ACC112 (cell line): ENCODE measurements around the gene UBXN11.
"Not testable (repeated sequence)": the region's sequence is repeated elsewhere in the genome, so short reads cannot be mapped to it uniquely, and the experiment has no call there.

Experiments
- H2AFZ ChIP-seq: fragments of 200-600 bp; sonication (generic); one replicate; pipeline ENCODE4 v1.6.0; 2017; ENCODE audit warnings: antibody characterized with exemption, low read length; ENCODE audit not compliant: unreplicated experiment
- H3K27ac ChIP-seq: fragments of 200-600 bp; sonication (generic); 2 replicates; pipeline ENCODE4 v1.5.1; 2014; ENCODE audit warnings: low read depth, mild to moderate bottlenecking, antibody characterized with exemption, low read length, moderate library complexity
- H3K27me3 ChIP-seq: fragments of 200-600 bp; sonication (generic); 2 replicates; pipeline ENCODE4 v1.6.1; 2014; ENCODE audit warnings: mild to moderate bottlenecking, antibody characterized with exemption, low read length, moderate library complexity, mixed read lengths; ENCODE audit not compliant: insufficient read depth
- H3K36me3 ChIP-seq: fragments of 200-600 bp; sonication (generic); 2 replicates; pipeline ENCODE4 v1.6.1; 2016; ENCODE audit warnings: mild to moderate bottlenecking, antibody characterized with exemption, low read length, moderate library complexity, mixed read lengths; ENCODE audit not compliant: insufficient read depth
- H3K4me1 ChIP-seq: fragments of 200-600 bp; sonication (generic); one replicate; pipeline ENCODE4 v1.6.1; 2016; ENCODE audit warnings: low read length, mixed read lengths; ENCODE audit not compliant: insufficient read depth, unreplicated experiment, control insufficient read depth
- H3K4me3 ChIP-seq: fragments of 200-600 bp; sonication (generic); 2 replicates; pipeline ENCODE4 v1.5.1; 2014; ENCODE audit warnings: mild to moderate bottlenecking, low read depth, low read length
- H3K79me2 ChIP-seq: fragments of 200-600 bp; sonication (generic); one replicate; pipeline ENCODE4 v1.6.0; 2016; ENCODE audit warnings: low read length; ENCODE audit not compliant: control insufficient read depth, unreplicated experiment, insufficient read depth

Gene UBXN11

GRCh38 chr1:26318338-26319064 lies 12.1 kb upstream of the UBXN11 start:
- Histone ChIP-seq H2AFZ (no peak overlapping the region), H3K4me3 (no peak overlapping the region), H3K4me1 (peaks cover 12% of the 10 kb centered on the region)

DNA sequence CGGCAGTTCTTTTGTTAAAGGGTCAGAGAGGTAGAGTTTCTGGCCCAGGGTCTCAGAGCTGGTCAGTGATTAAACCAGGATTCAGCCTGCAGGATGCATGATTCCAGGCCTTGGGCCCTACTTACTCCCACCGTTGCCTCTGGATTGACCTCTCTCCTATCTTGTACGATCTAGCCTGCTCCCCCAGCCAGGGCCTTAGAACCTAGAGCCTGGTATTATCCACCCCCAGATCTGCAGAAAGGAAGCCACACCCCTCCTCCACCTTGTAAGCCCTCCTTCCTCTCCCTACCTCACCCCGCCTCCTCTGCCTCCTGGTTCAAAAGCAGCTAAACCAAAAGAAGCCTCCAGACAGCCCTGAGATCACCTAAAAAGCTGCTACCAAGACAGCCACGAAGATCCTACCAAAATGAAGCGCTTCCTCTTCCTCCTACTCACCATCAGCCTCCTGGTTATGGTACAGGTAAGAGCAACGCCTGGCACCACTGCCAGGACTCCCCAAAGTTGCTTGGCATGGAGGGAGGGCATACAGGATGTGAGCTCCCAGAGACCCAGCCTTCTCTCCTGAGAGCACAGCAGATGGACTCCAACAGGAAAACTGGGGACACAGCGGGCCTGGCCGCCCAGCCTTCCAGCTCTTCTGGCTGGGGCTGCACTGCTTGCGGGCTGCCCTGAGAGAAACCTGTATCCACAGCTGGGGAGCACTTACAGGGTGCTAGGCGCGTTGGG lies 11.3 kb upstream of the UBXN11 start, which contains the start of gene CD52:
TSS of gene CD52 (plus strand) at position 347 of the 726 bp plus-strand sequence. CDS start at position 407, 60 bp downstream.
- Histone ChIP-seq H3K79me2 (no peaks in the 10 kb centered on the region), H3K27ac (no peak within 1 kb of the TSS), H3K4me1 (peaks cover 12% of the 10 kb centered on the region), H3K36me3 (no peaks in the 10 kb centered on the region), H3K4me3 (no peak within 1 kb of the TSS), H3K27me3 (no peaks in the 10 kb centered on the region), H2AFZ (no peak within 1 kb of the TSS)

More at GRCh38 chr1:26318338-26319064, 12.1 kb upstream of the UBXN11 start:
- H3K27ac ChIP-seq: no peak overlapping the region
- H3K79me2 ChIP-seq: no peaks in the 10 kb centered on the region
- no peaks in the 10 kb centered on the region for H3K36me3 ChIP-seq
- H3K27me3 ChIP-seq: no peaks in the 10 kb centered on the region

DNA sequence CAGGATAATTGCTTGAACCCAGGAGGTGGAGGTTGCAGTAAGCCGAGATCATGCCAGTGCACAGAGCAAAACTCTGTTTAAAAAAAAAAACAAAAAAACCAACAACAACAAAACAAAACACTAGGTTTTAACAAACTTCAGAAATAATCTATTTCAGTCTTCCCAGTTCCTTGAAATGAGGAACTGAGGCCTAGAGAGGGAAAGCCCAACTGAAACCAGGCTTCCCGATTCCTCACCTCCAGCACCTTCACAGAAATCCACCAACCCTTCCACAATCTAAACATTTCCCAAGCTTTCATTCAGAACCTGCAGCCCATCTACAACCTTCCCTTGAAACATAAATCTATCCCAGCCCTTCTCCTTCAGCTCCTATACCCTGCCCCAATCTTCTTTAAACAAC lies 10.7 kb upstream of the UBXN11 start:
- Histone ChIP-seq H3K4me3 (no peak overlapping the region), H3K79me2 (no peaks in the 10 kb centered on the region), H3K27ac (no peak overlapping the region)

DNA sequence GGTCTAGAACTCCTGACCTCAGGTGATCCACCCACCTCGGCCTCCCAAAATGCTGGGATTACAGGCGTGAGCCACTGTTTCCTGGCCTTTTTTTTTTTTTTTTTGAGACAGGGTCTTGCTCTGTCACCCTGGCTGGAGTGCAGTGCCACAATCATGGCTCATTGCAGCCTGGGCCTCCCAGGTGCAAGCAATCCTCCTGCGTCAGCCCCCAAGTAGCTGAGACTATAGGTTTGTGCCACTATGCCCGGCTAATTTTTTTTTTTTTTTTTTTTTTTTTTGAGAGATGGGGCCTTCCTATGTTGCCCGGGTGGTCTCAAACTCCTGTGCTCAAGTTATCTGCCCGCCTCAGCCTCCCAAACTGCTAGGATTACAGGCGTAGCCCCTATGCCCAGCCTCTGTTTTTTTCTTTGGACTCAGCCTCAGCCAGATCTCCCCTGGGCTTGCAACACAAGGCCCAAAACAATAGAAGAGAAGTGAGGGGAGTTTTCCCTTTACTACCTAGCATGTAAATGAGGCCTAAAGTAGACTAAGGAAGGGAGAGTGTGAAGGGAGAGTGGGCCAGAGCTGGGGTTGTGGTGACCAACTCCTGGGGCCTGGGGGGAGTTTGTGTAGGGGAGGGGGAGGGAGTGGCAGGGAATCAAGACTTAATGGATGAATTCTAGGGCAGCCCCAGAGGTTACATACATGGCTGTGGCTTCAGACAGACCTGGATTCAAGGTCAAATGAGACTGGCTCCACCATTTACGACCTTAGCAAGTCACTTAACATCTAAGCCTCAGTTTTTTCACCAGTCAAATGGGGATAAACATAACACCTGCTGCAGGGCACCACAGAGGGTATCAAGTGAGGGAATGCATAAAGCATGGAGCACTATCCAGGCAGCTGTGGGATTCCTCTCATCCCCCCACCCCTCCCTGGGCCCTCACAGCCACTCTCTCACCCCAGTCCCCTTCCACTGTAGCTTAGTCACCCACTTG lies 9.7 kb upstream of the UBXN11 start:
- Histone ChIP-seq H3K27ac (no peak overlapping the region), H2AFZ (no peak overlapping the region), H3K36me3 (no peaks in the 10 kb centered on the region), H3K4me1 (peaks cover 9% of the 10 kb centered on the region), H3K79me2 (no peaks in the 10 kb centered on the region), H3K27me3 (no peaks in the 10 kb centered on the region), H3K4me3 (no peak overlapping the region)

More for the DNA sequence above, 10.7 kb upstream of the UBXN11 start:
- H3K4me1 ChIP-seq: peaks cover 12% of the 10 kb centered on the region
- no peaks in the 10 kb centered on the region for H3K27me3 ChIP-seq
- H2AFZ ChIP-seq: no peak overlapping the region
- H3K36me3 ChIP-seq: no peaks in the 10 kb centered on the region

DNA sequence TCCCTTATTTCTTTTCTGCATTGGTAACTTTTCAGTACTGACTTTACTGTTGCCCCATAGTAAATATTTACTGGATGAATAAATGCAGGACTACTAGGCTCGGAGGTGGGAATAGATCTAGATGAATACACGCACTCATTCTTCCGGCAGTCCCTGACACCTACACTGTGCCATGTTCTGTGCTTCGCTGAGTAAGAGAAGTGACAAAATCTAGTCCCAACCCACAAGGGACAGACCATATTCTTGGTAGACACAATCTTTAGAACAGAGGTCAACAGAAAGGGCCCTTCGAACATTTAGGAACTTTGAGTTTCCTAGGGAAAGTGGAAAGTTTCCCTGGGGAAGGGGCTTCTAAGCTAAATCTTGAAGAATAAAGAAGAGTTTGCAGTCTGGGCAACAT lies 8.1 kb upstream of the UBXN11 start:
- H3K27me3 ChIP-seq: no peaks in the 10 kb centered on the region
- no peak overlapping the region for H2AFZ ChIP-seq
- H3K27ac ChIP-seq: no peak overlapping the region
- peaks cover 6% of the 10 kb centered on the region for H3K4me1 ChIP-seq
- H3K79me2 ChIP-seq: no peaks in the 10 kb centered on the region
- no peaks in the 10 kb centered on the region for H3K36me3 ChIP-seq
- no peak overlapping the region for H3K4me3 ChIP-seq

- H3K4me3 ChIP-seq, H2AFZ ChIP-seq, H3K36me3 ChIP-seq, H3K27me3 ChIP-seq, H3K27ac ChIP-seq, H3K79me2 ChIP-seq: not testable (repeated sequence)
- H3K4me1 ChIP-seq: peaks cover 13% of the 10 kb centered on the region
Measured at GRCh38 chr1:26307966-26308899, 1.8 kb upstream of the UBXN11 start.

DNA sequence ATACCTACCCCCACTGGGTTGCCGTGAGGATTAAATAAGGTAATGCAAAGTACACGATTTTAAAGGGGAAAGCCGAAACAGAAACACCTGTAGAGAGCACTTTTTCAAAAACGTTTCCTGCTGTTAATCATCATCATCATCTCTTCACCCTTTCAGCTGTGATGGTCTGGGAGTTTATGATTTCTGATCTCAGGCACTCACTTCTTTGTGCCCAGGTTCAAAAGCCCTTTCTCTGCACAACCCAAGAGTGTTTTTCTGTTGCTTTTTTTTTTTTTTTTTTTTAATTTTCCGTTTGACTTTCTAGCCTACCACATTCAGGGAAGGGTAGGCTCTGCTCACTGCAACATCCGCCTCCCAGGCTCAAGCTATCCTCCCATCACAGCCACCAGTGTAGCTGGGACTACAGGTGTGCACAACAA lies 936 bp upstream of the UBXN11 start:
- Histone ChIP-seq H3K79me2 (peaks cover 9% of the 10 kb centered on the region), H3K36me3 (no peaks in the 10 kb centered on the region), H2AFZ (peak overlapping the region; percentile 99), H3K27me3 (no peaks in the 10 kb centered on the region), H3K4me3 (peak overlapping the region; percentile 99), H3K27ac (no peak overlapping the region), H3K4me1 (peaks cover 22% of the 10 kb centered on the region)

GRCh38 chr1:26305667-26306289 lies 658 bp downstream of the UBXN11 start:
- peak overlapping the region; percentile 99 for H3K4me3 ChIP-seq
- peak overlapping the region; percentile 67; the same call in 1 of the 2 replicates for H3K27ac ChIP-seq
- peaks cover 36% of the 10 kb centered on the region for H3K4me1 ChIP-seq
- H3K36me3 ChIP-seq: no peaks in the 10 kb centered on the region
- H2AFZ ChIP-seq: peak overlapping the region; percentile 99
- H3K27me3 ChIP-seq: no peaks in the 10 kb centered on the region
- peaks cover 16% of the 10 kb centered on the region for H3K79me2 ChIP-seq

GRCh38 chr1:26302733-26303405 lies 3.6 kb downstream of the UBXN11 start:
- Histone ChIP-seq H3K79me2 (peaks cover 16% of the 10 kb centered on the region), H3K27ac (peak overlapping the region; percentile 83), H2AFZ (no peak overlapping the region), H3K4me1 (peaks cover 43% of the 10 kb centered on the region), H3K27me3 (no peaks in the 10 kb centered on the region), H3K4me3 (no peak overlapping the region; the same call in 1 of the 2 replicates), H3K36me3 (no peaks in the 10 kb centered on the region)
